PC-9 (cell line): ENCODE measurements around the gene DOCK3.

ENCODE experiments used
- EZH2 ChIP-seq: fragments of 200-600 bp; sonication (generic); IDR thresholded peaks from 2 replicates; pipeline ENCODE4 v1.8.0; 2017; ENCODE audit warnings: antibody characterized with exemption, low read depth
- TF ChIP-seq, protein P1 (sequence below): fragments of 200-600 bp; sonication (generic); conservative IDR thresholded peaks from 2 replicates; pipeline ENCODE4 v1.6.1; 2017; ENCODE audit warnings: mixed run types, antibody characterized with exemption, mild to moderate bottlenecking, moderate library complexity

DNA sequence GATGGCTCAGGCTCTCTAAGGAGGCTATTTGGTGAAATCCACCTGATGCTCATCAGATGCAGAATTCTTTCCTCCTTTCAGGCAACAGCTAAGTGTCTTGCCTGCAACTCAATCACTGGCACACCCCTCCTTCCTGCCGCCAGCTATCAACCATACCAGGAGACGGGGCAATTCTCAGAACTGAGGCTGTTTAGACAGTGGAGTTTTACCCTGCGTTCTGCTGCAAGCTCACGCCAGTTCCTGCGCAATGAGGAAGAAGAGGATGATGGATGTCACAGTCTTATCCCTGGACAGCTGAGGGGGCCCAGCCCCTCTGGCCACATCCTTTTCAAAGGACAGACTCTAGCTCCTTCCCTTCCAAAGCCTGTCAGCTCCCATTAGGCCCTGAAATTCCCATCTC lies 703.3 kb downstream of the DOCK3 start:
- TF ChIP-seq, protein P1, sequence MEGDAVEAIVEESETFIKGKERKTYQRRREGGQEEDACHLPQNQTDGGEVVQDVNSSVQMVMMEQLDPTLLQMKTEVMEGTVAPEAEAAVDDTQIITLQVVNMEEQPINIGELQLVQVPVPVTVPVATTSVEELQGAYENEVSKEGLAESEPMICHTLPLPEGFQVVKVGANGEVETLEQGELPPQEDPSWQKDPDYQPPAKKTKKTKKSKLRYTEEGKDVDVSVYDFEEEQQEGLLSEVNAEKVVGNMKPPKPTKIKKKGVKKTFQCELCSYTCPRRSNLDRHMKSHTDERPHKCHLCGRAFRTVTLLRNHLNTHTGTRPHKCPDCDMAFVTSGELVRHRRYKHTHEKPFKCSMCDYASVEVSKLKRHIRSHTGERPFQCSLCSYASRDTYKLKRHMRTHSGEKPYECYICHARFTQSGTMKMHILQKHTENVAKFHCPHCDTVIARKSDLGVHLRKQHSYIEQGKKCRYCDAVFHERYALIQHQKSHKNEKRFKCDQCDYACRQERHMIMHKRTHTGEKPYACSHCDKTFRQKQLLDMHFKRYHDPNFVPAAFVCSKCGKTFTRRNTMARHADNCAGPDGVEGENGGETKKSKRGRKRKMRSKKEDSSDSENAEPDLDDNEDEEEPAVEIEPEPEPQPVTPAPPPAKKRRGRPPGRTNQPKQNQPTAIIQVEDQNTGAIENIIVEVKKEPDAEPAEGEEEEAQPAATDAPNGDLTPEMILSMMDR: no peak
- TF ChIP-seq EZH2: no peak
